K562 (cell line): ENCODE results near the gene ZCCHC3. TPM values are rescaled to one million over a fixed set of nuclear protein-coding genes. Genes with fewer than 3 reads are reported as not detected.

Experiments
- ATAC-seq: fragments of 200-7000 bp; cut with Tn5 transposase; 3 replicates; pipeline ENCODE4 v1.9.1; 2020; ENCODE audit warnings: moderate library complexity
- BruUV-seq: library from RNA; stranded (reverse); fragments of 400-500 nt; replicated peaks from 2 replicates; lab custom pipeline; 2021; lab: Mats Ljungman, UMichigan
- CTCF ChIA-PET: fragments of 300-600 bp; formaldehyde crosslinking; extraction: SDS; loops from one replicate; lab custom pipeline; 2021; ENCODE audit warnings: low intra/inter-chr PET ratio; lab: Yijun Ruan, JAX
- POLR2A ChIA-PET: fragments of 300-600, 350-650 bp; sonication (Branson Sonifier 250); formaldehyde crosslinking; extraction: SDS; loops from one replicate; lab custom pipeline; 2021; ENCODE audit warnings: antibody characterized with exemption, inconsistent platforms; lab: Yijun Ruan, JAX
- DNase-seq, 4 experiments: peaks; one replicate each; pipeline versions ENCODE4 v3.0.0 to v3.0.0-alpha.2; 2011 to 2018; ENCODE audit warnings: low spot score in 3 of 4, mixed read lengths in 3 of 4; ENCODE audit errors: extremely low read depth in 1 of 4
- FAIRE-seq: peaks from 2 replicates; lab custom pipeline; 2011; peaks lifted over from hg19 to GRCh38; lab: Jason Lieb, UNC
- H2AFZ ChIP-seq: 2 replicates; pipeline ENCODE4 v1.6.0; 2011; ENCODE audit warnings: low read depth, low read length, control low read depth, inconsistent platforms
- H3K27ac ChIP-seq: fragments of 200-600 bp; 3 replicates; pipeline ENCODE4 v1.8.0; 2011; ENCODE audit warnings: low read depth, mild to moderate bottlenecking, control low read depth, inconsistent platforms, low read length, moderate library complexity, mixed read lengths; ENCODE audit errors: extremely low read depth
- H3K27me3 ChIP-seq, 2 experiments: fragments of 300-600 bp in 1 of 2; 2 replicates in 1 of 2; 3 replicates in 1 of 2; pipeline versions ENCODE4 v1.6.0 to v1.8.0; 2011; ENCODE audit warnings: inconsistent platforms in 2 of 2, low read length in 2 of 2, mild to moderate bottlenecking in 1 of 2, mixed read lengths in 1 of 2, moderate library complexity in 1 of 2; ENCODE audit not compliant: control insufficient read depth in 2 of 2, insufficient read depth in 2 of 2
- H3K36me3 ChIP-seq: fragments of 300-600 bp; 3 replicates; pipeline ENCODE4 v1.8.0; 2011; ENCODE audit warnings: mild to moderate bottlenecking, low read length, inconsistent platforms; ENCODE audit not compliant: control insufficient read depth, insufficient read depth
- H3K4me1 ChIP-seq, 2 experiments: fragments of 200-600 bp in 1 of 2; replicated peaks in 1 of 2; 2 replicates in 1 of 2; 3 replicates in 1 of 2; pipeline versions ENCODE4 v1.5.1 to v1.8.0; 2011; ENCODE audit warnings: inconsistent platforms in 2 of 2, low read length in 2 of 2, mild to moderate bottlenecking in 1 of 2, mixed read lengths in 1 of 2, moderate library complexity in 1 of 2; ENCODE audit not compliant: control insufficient read depth in 2 of 2, insufficient read depth in 2 of 2
- H3K4me2 ChIP-seq: 2 replicates; pipeline ENCODE4 v1.6.1; 2011; ENCODE audit warnings: low read length, control low read depth, inconsistent platforms, mixed read lengths; ENCODE audit not compliant: insufficient read depth
- H3K4me3 ChIP-seq: fragments of 200-600 bp; sonication (generic), shearing (Covaris generic); 2 replicates; pipeline ENCODE4 v1.5.1; 2016; ENCODE audit warnings: control low read depth, inconsistent platforms
- H3K79me2 ChIP-seq: fragments of 200-600 bp; 3 replicates; pipeline ENCODE4 v1.8.0; 2011; ENCODE audit warnings: low read length, inconsistent platforms; ENCODE audit not compliant: control insufficient read depth, insufficient read depth
- H3K9ac ChIP-seq, 2 experiments: 2 replicates each; pipeline versions ENCODE4 v1.6.0 to v1.6.1; 2011; ENCODE audit warnings: low read depth in 2 of 2, low read length in 2 of 2, control low read depth in 1 of 2, inconsistent platforms in 1 of 2, mild to moderate bottlenecking in 1 of 2, mixed read lengths in 1 of 2; ENCODE audit not compliant: insufficient read depth in 1 of 2
- H3K9me1 ChIP-seq: one replicate; pipeline ENCODE4 v1.6.0; 2011; ENCODE audit warnings: inconsistent platforms, mild to moderate bottlenecking, low read length, moderate library complexity; ENCODE audit not compliant: control insufficient read depth, insufficient read depth
- H3K9me3 ChIP-seq: replicated peaks from 2 replicates; pipeline ENCODE4 v1.5.1; 2011; ENCODE audit warnings: low read depth, low read length, inconsistent platforms; ENCODE audit not compliant: control insufficient read depth, insufficient read depth
- H4K20me1 ChIP-seq: replicated peaks from 2 replicates; pipeline ENCODE4 v1.6.1; 2011; ENCODE audit warnings: low read length, inconsistent platforms, mixed read lengths; ENCODE audit not compliant: control insufficient read depth, insufficient read depth
- CHD2 ChIP-seq: IDR thresholded peaks from 2 replicates; pipeline ENCODE4 v1.6.1; 2011; ENCODE audit warnings: low read depth, low read length
- CLOCK ChIP-seq: fragments of 250-450 bp; sonication (Bioruptor Pico); IDR thresholded peaks from 2 replicates; pipeline ENCODE4 v1.4.0; 2020; ENCODE audit warnings: mild to moderate bottlenecking, moderate library complexity, borderline replicate concordance
- CREB1 ChIP-seq, 2 experiments: sonication (generic) in 1 of 2; formaldehyde crosslinking in 1 of 2; IDR thresholded peaks; 2 replicates each; pipeline versions ENCODE4 v1.6.1 to v1.8.0; 2012 to 2022; ENCODE audit warnings: inconsistent platforms in 1 of 2, mild to moderate bottlenecking in 1 of 2, missing genetic modification reagents in 1 of 2, moderate library complexity in 1 of 2
- DACH1 ChIP-seq: fragments of 450-650 bp; IDR thresholded peaks from 2 replicates; pipeline ENCODE4 v1.6.1; 2018; ENCODE audit not compliant: partially characterized antibody
- EP400 ChIP-seq: fragments of 450-650 bp; IDR thresholded peaks from 2 replicates; pipeline ENCODE4 v1.6.1; 2017; ENCODE audit warnings: antibody characterized with exemption, mild to moderate bottlenecking, moderate library complexity
- EZH2 ChIP-seq: IDR thresholded peaks from 2 replicates; pipeline ENCODE4 v1.6.1; 2012; ENCODE audit warnings: low read depth, mild to moderate bottlenecking, inconsistent platforms, low read length, borderline replicate concordance
- HDGF ChIP-seq: fragments of 450-650 bp; IDR thresholded peaks from 2 replicates; pipeline ENCODE4 v1.6.1; 2016
- KAT7 ChIP-seq: sonication (generic); formaldehyde crosslinking; IDR thresholded peaks from 2 replicates; pipeline ENCODE4 v1.8.0; 2022; ENCODE audit warnings: missing genetic modification reagents, mild to moderate bottlenecking, borderline replicate concordance
- NFXL1 ChIP-seq: fragments of 450-650 bp; formaldehyde crosslinking; IDR thresholded peaks from 2 replicates; pipeline ENCODE4 v1.4.0; 2021; ENCODE audit warnings: mild to moderate bottlenecking
- OTX1 ChIP-seq: fragments of 450-650 bp; formaldehyde crosslinking; IDR thresholded peaks from 2 replicates; pipeline ENCODE4 v1.4.0; 2022; ENCODE audit warnings: mild to moderate bottlenecking
- POLR2B ChIP-seq: fragments of 450-650 bp; IDR thresholded peaks from 2 replicates; pipeline ENCODE4 v1.6.1; 2018; ENCODE audit warnings: low read depth; ENCODE audit not compliant: partially characterized antibody
- PYGO2 ChIP-seq: fragments of 450-650 bp; IDR thresholded peaks from 2 replicates; pipeline ENCODE4 v1.6.1; 2016; ENCODE audit warnings: mild to moderate bottlenecking, missing genetic modification characterization, moderate library complexity, missing compliant biosample characterization
- RFX1 ChIP-seq: fragments of 450-650 bp; IDR thresholded peaks from 2 replicates; pipeline ENCODE4 v1.6.1; 2016; ENCODE audit warnings: mild to moderate bottlenecking, moderate library complexity
- TCFL5 ChIP-seq: fragments of 250-450 bp; sonication (Bioruptor Pico); conservative IDR thresholded peaks from 2 replicates; pipeline ENCODE4 v1.6.1; 2021; ENCODE audit warnings: mild to moderate bottlenecking, moderate library complexity, matching md5 sums
- TFAM ChIP-seq: fragments of 250-450 bp; sonication (Bioruptor Pico); conservative IDR thresholded peaks from 2 replicates; pipeline ENCODE4 v1.5.0; 2021; ENCODE audit warnings: mild to moderate bottlenecking, moderate library complexity
- ZFX ChIP-seq: sonication (generic); formaldehyde crosslinking; IDR thresholded peaks from 2 replicates; pipeline ENCODE4 v1.8.0; 2022; ENCODE audit warnings: mild to moderate bottlenecking, missing genetic modification reagents, moderate library complexity
- ZNF12 ChIP-seq: sonication (generic); formaldehyde crosslinking; IDR thresholded peaks from 2 replicates; pipeline ENCODE4 v1.4.0; 2020; ENCODE audit warnings: mild to moderate bottlenecking, missing genetic modification reagents
- ZNF354B ChIP-seq: fragments of 250-450 bp; sonication (Bioruptor Pico); IDR thresholded peaks from 2 replicates; pipeline ENCODE4 v1.4.0; 2020
- ZNF445 ChIP-seq: fragments of 250-450 bp; sonication (Bioruptor Pico); IDR thresholded peaks from 2 replicates; pipeline ENCODE4 v1.4.0; 2020; ENCODE audit warnings: low read depth, mild to moderate bottlenecking, moderate library complexity
- WGBS: fragments of 100-300 bp; shearing (Covaris generic); methylation state at CpG from one replicate; pipeline ENCODE4 v1.1.6; 2016; ENCODE audit warnings: low coverage, mixed read lengths; ENCODE audit not compliant: insufficient coverage; ENCODE audit errors: missing lambda C conversion rate; 5-methylcytosine and 5-hydroxymethylcytosine counted together
- in situ Hi-C: fragments of 300-500 bp; cut with MboI; formaldehyde crosslinking; loops from 4 replicates; pipeline ENCODE4 v1.15.0; 2018; ENCODE audit warnings: inconsistent platforms, mixed read lengths
- intact Hi-C: fragments of 100-400 bp; cut with micrococcal nuclease; formaldehyde crosslinking; loops from 2 replicates; pipeline ENCODE4 v1.14.2; 2022
- polyA plus RNA-seq, 8 experiments: library from polyadenylated mRNA; depleted of rRNA in 4 of 8; stranded (reverse) in 5 of 8; unstranded in 3 of 8; fragments of >200 nt; fragmentation: Nextera tagmentation in 2 of 8; fragmentation: Illumina TruSeq in 1 of 8; extraction: Ambion mirVana in 2 of 8; extraction: Trizol in 1 of 8; gene quantifications; 2 replicates each; pipeline versions ENCODE4 v1.2.1 to v1.2.3, GENCODE V29; 2011 to 2014; ENCODE audit warnings: inconsistent platforms in 1 of 8, missing spikeins in 1 of 8
- total RNA-seq, 7 experiments: library from RNA; depleted of rRNA in 6 of 7; stranded (reverse); fragments of >200 nt in 6 of 7; fragmentation: Illumina TruSeq in 2 of 7; extraction: Trizol in 2 of 7; gene quantifications; 2 replicates each; pipeline versions ENCODE4 v1.2.1 to v1.2.3, GENCODE V29; 2011 to 2021; ENCODE audit warnings: low replicate concordance in 1 of 7

ZCCHC3 gene
- total and polyA plus RNA-seq, 9 of the 15 experiments (the other 6 are each of a cell fraction or from before 2014, with no cell fraction given) = 2.8 to 23.3 (median 16.5) TPM

- TF ChIP-seq NFXL1 (CRISPR knock-in tag) (no peak), POLR2B (peak; percentile 19), ZFX (peak; percentile 65), RFX1 (peak; percentile 94), ZNF12 (no peak), ZNF354B (CRISPR knock-in tag) (no peak), ZNF445 (CRISPR knock-in tag) (no peak), CREB1 (IDR thresholded peaks at IDR 0.05) (no peak), CREB1 (CRISPR knock-in tag; IDR thresholded peaks at IDR 0.05) (peak; percentile 19; the same call in 1 of the 2 replicates), HDGF (no peak), CHD2 (peak; percentile 86), EP400 (peak; percentile 45; the same call in 1 of the 2 replicates), KAT7 (CRISPR knock-in tag) (0 out of 2 replicates have a peak, but pooled peaks have one; percentile 71)
Observed at GRCh38 chr20:290084-290831, 7.1 kb upstream of the ZCCHC3 start, which contains the start of gene C20orf96 (continued).

GRCh38 chr20:294602-295001 lies 2.8 kb upstream of the ZCCHC3 start:
- ATAC-seq (no peak), FAIRE-seq (no peak)
- Histone ChIP-seq H3K36me3 (peaks cover 6% of the 10 kb centered on the region; the same call in 2 of the 3 replicates), H3K79me2 (peaks cover 36% of the 10 kb centered on the region), H3K27me3 (no peaks in the 10 kb centered on the region), H3K4me1 (peaks cover 17 to 21% of the 10 kb centered on the region in 2 experiments; a peak in 4 of 5 replicates), H3K4me2 (no peak overlapping the region), H3K4me3 (no peak overlapping the region), H2AFZ (no peak overlapping the region), H3K9me1 (no peaks in the 10 kb centered on the region), H3K9me3 (no peaks in the 10 kb centered on the region)
- in situ Hi-C loops = no loop called here
- TF ChIP-seq TCFL5 (CRISPR knock-in tag) = no peak
- TF ChIP-seq CLOCK (CRISPR knock-in tag) = no peak
- TF ChIP-seq TFAM (CRISPR knock-in tag) = no peak
- no peak for TF ChIP-seq EZH2
- TF ChIP-seq DACH1 = no peak
- no peak for TF ChIP-seq PYGO2 (tag)
- no peak for TF ChIP-seq OTX1 (CRISPR knock-in tag)
- TF ChIP-seq, all 486 proteins: peak for 0
- H3K27ac ChIP-seq = no peak overlapping the region
- ChIA-PET CTCF (no interaction called here), POLR2A (interaction anchor here (1.1 kb wide), 1 partner anchor 150 kb away, joined by 4 read pairs; no protein-coding TSS in a partner anchor)
- BruUV-seq = no TSS peak
- no peak overlapping the region for H3K9ac ChIP-seq
- 66% methylated on average over 5 of the region's 5 CpGs for WGBS
- peaks cover 10% of the 10 kb centered on the region for H4K20me1 ChIP-seq
- intact Hi-C loops = no loop called here
- DNase-seq = no peak
